ENCODE data around the gene EED.

GRCh38 chr11:86201371-86201884 is 43.1 kb upstream of the EED start:
- TF ChIP-seq CTCF (IDR thresholded peaks at IDR 0.05) = no peak
- no peak for TF ChIP-seq POLR2A (IDR thresholded peaks at IDR 0.05)

All from Peyer's patch (tissue), 4 donors.